Stimulated activated CD8-positive, alpha-beta memory T cell treated with anti-CD3 and anti-CD28 coated beads, Interleukin-15, amount 100 ng/mL, for 1 hour (primary cell): ENCODE measurements around the gene RIT2.

Source experiments
- DNase-seq: peaks from one replicate; pipeline ENCODE4 v3.0.0-alpha.2; 2020; ENCODE audit warnings: low read depth

Gene RIT2

DNA sequence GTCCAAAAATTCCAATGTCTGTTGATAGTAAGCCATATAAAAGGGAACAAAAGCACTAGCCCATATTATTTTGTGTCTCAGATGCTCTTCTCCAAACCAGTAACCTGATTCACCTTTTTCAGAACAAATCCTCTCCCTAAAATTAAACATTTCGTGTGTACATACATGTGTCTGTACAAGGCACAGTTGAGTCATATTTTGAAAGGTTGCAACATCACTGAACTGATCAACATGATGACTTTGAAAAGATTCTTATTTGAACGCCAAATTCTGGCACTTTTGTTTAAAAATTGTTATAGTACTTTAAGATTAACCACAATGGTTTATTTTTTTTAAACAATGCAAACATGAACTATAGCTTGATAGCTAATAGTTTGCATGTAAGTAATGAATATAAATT is 102.5 kb downstream of the RIT2 start:
- DNase-seq, result no peak

DNA sequence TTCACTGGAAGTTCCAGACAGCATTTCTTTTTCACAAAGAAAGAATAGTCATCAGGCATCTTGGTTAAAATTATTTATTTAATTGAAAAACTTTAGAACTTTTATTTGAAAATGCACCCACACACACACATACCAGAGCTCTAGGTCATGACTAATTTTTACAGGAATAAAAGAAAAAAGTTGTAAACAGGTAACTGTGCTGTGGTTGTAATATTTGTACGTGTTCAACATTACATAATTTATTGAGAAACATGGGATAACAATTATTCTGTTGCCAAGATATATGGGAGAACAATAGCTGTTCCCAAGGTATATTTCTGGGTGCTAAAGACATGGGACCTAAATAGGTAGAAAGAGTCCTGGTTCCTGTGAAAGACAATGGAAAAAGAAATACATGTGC is 104.9 kb downstream of the RIT2 start:
- DNase-seq, result no peak

DNA sequence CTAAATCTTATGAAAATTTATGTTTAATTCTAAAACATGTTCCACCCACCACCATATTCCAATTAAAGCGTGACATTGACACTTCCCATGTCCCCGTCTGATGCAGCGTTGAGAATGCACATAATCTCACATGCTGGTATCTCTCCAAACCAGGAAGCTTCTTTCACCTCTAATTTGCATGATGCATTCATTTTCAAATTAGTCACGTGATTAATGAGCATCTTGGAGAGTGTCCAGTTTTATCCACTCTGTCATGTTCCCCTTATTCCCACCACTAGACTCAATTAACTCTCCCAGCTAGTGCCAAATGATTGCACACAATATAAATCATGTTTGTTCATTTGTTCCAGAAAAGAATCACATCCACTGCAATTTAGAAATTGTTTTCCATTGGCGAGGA is 105.8 kb downstream of the RIT2 start:
- no peak for DNase-seq

DNA sequence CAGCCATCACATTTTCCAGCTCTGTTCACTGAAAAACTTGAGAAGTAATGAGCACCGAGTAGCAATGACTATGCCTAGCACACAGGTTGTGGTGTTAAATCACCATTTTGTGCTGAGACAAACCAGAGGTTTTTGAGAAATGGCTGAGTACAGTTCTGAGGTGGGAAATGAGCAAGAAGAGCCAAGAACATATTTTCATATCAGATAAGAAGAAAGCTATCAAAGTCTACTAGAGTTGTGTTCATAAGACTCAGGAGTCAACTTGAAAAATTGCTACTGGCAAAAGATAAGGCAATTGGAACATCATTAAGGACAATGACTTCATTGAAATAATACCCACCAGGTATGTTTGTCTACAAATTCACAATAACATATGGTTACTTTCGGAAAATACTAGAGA is 108.1 kb downstream of the RIT2 start:
- DNase-seq, result no peak

DNA sequence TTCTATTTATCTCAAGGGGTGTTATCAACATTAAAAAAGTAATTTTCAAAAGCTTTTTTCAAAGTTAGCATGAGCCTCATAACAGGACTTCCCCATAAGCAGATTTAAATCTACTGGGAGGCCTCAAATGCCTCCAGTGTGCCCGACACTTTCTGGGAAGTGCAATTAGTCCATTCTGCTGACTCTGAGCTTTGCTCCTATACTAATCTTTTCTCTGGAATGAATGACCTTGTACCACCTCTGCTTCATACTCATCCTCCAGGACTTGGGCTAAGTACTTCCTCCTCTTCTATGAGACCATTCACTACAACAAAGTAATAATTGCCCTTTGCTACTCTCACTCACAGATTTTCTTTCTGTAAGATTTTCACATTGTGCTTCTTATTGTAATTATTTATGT is 111.1 kb downstream of the RIT2 start:
- DNase-seq, result no peak

DNA sequence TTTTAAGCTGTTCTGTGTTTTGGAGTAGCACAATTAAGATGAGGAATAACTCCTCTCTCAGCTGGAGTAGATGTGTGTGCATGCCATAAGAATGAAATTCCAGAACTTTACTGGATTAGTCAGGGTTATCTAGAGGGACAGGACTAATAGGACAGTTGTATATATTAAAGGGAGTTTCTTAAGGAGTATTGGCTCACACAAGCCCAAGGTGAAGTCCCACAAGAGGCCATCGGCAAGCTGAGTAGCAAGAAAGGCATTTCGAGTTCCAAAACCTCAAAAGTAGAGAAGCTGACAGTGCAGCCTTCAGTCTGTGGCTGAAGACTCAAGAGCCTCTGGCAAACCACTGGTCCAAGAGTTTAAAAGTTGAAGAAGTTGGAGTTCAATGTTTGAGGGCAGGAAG is 113.7 kb downstream of the RIT2 start:
- no peak for DNase-seq

DNA sequence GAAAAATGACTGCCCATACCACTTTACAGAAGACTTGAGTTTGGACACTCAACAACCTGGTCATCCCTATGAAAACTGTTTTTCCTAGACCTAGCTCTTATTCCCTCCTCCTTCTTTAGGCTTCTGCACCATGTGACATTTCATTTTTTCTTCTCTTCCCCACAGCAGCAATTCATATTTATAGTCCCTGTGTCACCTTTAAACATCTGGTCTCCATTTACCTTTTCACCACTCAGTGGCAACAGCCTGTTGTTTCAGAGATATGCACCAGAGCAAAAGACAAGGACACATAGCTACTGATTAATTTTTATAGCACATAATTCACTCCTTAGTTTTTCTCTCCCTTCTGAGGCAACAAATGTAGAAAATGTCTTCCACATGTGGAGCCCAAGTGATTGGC is 118.7 kb downstream of the RIT2 start:
- DNase-seq, result no peak

DNA sequence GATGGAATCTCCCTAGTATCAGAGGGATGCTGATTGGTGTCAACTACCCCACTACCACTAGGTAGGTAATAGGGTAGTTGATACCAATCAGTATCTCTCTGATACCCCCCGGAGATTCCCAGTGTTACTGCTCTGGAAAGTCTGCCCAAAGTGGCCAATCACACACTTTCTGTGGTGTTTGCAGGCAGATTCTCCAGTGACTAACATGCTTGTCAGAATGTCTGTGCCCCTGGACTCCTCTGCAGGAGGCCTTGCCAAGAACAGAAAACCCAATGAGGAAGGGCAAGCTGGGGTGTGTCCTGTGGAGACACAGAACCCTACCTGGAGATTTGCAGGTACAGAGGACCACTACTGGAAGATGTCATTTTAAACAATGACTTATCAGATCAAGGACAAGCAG is 135.1 kb downstream of the RIT2 start:
- no peak for DNase-seq

DNA sequence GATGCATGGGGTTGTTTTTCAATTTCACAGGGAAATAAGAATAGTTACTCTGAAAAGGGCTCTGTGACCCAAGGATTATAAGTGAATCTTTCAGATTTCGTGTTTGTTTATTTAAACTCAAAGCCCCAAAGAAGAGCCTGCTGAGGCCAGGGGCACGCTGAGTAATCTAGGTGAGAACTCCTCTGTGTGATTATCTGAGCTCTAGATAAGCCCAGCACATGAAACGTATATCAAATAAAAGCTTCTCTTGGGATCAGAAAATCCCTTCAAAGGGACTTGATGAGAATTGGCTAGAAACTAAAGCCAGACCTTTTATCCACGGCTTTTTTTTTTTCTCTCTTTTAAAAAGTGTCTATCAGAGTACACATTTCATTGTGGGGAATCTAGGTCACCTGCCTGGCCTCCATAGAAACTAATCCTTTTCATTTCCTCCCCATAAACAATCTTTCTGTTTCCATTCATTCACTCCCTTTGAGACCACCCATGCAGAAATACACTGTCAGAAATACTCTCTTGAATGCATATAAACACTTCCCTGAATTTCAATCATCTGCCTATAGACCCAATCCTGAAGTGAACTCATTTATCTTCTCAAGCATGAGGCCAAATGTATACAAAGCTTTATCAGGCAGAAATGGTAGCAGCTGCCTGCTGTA is 137.4 kb downstream of the RIT2 start:
- DNase-seq, result no peak

DNA sequence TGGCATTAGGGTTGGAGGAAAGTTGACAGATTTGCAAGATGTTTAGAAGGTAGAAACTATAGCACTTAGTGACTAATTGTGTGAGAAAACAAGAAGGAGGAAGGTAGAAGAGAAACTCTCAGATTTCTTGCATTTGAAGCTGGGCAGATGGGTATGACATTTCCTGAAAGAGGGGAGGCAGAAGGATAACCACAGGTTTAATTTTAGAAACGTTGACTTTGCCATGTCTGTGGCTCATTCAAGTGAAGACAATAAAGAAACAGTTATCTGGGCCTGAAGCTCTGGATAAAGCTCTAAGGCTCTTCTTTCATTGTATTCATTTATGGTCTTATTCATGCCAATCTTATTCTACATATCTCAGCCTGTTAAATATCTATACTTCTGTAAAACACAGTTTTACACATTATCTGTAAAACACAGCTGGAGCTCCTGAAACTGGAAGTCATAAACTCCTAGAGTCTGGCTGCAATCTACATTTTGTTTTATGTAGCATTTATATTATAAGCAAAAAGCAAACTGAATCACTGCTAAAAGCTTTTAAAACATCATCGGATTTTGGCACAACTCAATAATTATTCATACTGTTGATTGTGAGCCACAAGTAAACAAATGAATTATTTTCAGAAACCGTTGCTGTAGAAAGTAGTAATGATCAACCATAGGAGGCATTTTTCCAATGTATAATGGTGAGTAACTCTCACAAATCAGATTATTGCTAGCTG is 138.5 kb downstream of the RIT2 start:
- no peak for DNase-seq

DNA sequence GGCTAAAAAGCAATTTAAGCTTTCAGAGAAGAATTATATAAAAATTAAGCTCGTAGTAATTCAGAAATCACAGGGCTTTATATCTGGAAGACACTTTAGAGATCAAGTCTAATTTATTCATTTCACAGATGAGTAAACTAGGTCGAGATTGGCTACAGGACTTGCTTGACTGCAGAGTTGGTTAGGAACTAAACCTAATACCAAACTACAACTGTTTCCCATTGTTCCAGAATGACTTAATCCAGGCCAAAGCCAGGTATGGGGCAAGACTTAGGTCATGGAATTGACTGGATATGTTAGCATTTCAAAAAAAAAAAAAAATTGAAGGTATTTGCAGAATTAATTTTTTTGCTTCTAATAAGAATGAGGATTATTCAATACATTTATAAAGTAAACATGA is 146.1 kb downstream of the RIT2 start:
- no peak for DNase-seq

DNA sequence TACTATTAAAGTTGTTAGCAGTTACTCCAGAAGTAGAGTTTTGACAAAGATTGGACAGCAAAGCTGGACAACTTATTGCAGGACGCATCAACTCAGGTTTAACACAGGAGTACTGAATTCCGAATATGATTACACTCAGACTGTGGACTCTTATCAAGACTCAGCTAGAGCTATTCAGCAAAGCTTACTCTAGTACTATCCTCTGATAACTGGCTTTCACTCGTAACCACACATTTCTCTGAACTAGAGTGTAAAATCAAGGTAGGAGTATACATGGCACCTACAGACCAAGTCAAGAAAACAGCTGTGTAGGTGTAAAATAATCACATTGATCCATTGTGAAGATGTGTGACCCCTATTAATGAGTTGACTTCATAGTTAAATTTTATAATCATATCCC is 154.2 kb downstream of the RIT2 start:
- DNase-seq, result no peak

DNA sequence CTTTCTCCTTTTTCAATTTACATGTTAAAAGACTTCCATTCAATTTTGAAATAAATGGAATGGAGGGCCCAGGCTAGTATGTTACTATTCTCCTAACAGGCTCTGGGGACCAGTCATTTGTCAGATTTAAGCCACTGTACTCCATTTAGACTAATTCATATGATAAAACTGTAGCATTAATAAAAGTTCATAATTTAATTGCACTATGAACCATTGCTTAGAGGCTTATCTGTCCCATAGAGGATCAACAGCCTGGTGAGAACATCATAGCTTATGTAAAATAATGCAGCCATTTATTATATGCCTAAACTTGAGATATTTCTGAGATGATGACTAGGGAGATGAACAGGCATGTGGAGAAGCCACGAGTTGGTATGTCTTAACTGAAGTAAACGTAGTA is 156.0 kb downstream of the RIT2 start:
- DNase-seq, result no peak

DNA sequence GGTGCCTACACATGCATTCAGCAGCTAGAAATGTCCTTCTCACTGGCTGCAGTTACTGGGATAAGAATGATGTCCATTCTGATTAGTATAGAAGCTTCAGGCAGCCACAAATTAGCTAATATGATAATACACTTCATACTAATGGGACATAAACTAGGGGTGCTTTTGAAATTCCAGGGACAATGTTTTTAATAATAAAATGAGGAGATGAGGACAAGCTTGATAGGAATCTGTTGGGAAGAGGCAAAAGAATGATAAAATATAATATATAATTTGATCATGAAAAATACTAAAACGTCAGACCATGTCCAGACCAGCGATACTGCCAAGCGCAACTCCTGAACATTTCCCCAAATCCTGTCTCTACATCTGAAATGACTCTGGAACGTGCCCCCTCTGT is 157.1 kb downstream of the RIT2 start:
- no peak for DNase-seq

DNA sequence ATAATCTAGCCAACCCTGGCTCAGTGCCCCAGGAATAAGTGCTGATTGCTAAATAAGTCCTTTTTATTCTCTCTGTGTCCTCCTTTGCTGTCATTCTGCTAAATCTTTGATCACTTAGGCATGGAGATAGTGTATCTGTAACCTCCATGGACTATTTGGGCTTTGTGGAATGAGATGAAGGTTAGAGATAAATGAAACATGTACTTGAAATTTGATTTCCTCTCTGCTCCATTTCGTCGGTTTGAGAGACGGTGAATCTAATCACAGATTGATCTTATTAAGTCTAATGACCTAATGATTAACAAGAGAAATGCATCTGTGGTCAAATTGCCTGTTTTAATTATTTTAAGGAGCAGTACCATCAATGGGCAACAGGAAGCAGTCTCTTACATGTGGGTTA is 159.2 kb downstream of the RIT2 start:
- DNase-seq, result no peak

DNA sequence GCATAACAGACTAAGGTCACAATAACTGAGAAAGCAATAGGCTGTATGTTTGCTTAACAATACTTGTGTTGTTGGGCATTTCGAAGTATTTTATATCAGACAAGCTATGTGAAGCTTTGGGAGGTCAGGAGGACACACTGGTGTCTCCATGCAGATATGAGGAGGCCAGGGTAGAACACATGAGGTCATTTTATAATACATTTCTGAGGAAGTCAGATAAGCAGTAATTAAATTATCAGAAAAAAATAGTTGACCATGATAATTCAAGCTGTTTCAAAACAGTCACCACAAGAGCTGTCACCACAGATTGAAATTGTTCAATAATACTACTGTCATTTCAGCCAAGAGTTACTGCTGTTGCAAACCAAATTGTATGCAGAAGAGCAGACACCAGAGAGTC is 160.6 kb downstream of the RIT2 start:
- DNase-seq, result no peak

DNA sequence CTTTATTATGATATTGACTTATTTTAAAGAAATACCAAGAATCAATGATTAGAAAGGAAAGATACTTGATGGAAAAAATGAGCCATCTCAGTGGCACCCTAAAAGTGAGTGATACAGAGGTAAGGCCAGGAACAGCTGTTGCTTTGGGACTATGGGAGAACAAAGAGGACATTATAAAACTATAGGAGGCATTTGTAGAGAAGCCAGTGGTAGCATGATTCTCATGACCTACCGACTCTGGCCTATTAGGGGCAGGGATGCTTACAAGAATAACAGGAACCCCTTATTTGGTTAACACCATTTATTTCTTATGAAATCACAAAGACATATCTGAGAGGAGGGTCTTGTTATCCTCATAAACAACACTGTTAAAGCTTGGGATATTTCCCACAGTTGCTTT is 162.2 kb downstream of the RIT2 start:
- no peak for DNase-seq

DNA sequence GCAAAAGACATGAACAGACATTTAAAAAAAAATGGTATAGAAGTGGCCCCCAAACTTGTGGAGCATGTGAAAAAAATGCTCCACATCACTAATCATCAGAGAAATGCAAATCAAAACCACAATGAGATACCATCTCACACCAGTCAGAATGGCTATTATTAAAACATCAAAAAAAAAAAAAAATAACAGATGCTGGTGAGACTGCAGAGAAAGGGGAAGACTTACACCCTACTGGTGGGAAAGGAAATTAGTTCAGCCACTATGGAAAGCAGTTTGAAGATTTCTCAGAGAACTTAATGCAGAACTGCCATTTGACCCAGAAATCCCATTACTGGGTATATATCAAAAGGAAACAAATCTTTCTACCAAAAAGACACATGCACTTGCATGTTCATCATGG is 164.8 kb downstream of the RIT2 start:
- DNase-seq, result no peak

DNA sequence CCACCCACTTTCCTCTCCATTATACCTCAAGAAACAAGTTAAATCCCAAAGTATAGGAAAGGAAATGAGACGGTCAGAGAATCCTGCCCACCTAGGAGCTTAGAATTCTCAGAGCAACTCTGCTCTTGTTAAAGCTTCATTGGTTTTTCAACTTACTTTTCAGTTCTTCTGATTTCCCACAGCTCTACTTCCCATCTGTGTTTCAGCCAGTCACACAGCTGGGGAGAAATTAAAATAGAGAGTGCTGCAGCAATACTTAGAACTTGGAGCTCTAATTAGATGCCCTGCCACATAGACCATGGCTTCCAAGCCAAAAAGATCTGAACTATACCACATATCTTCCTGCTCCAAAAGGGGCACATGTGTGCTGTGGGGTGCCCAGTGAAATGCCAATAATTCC is 166.7 kb downstream of the RIT2 start:
- DNase-seq, result no peak

DNA sequence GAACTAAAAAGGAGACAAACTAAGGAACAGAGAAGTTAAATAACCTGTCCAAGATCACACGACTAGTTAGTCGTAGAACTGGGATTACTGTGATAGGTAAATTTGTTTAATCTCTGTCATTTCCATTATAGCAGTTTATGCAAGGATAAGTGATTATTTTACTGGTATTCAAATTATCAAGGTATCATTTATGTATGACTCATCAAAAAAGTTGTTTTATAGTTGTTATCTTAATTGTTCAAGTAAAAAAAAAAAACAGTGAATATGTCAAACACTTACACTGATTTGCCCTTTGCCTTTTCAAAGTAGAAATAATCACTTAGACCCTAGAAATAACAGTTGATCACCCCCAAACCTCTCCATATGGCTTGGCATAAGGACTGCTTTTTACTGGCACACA is 173.6 kb downstream of the RIT2 start:
- DNase-seq, result no peak

DNA sequence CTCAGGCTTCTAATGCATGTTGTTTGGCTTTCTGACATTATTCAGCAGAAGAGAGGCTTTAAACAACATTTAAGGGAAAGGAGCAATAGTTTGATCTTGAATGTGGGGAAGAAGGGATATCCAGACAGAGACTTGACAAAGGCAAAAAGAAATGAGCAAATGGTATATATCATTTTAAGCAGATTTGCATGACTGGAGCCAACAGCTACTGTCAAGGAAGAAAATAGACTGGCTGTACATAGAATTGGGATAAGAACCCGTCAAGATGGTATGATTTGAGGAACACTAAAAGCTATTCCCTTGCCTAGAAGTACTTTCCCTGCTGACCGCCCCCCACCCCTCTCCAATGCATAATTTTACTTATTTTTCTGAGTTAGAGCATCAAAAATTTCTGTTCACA is 174.5 kb downstream of the RIT2 start:
- no peak for DNase-seq

DNA sequence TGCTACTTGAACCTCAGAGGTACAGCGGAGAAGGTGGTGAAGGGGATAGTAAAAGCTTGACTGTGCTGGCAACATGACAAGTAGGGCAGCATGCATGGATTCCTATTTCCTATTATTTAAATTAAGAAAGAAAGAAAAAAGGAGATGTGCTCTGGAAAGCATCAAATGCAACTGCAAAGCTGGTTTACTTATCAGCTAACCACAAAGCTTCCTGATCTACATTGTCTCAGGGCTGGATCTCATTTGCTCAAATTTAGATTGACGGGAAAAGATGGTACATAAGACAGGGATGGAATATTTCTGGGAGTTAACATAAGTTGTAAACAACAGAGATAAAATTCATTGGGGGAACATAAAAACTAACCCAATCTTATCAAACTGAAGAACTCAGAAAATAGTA is 178.0 kb downstream of the RIT2 start:
- no peak for DNase-seq

DNA sequence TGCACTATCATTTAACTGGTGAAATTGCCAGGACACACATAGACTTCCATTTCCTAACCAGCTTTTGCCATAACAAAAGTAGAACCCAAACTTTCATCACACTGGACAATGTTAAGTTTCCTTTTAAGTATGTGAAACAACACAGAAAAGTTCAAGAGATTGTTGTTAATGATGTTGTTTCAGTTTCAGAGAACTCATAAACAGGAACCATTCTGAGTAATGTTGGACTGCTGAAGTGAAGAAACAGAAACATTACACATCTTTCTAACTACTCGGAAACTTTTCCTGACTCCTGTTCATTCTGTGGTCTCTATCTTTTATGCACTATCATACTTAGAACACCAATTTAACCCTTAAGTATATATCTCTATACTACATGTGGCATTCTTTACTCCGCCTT is 179.2 kb downstream of the RIT2 start:
- DNase-seq, result no peak

DNA sequence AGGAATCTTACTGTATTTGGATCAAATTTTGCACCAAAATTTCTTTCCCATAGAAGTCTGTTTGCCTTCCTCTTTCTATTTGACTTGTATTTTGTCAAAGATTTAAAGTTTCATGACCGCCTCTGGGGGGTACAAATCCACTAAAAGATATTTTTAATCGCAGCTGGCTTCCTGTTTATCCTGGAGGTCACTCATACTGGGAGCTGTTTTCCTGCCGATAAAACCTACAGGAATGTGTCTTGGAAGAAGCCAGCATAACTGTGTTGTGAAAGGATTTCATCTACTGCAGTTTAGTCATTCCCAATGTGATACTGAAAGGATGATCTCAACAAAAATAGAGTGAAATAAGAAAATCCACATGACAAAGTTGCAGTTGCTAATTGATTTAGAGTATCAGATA is 184.0 kb downstream of the RIT2 start:
- DNase-seq, result no peak
